CD14-positive monocyte (primary cell): ENCODE results near the gene QDPR. TPM values are rescaled to one million over a fixed set of nuclear protein-coding genes. Genes with fewer than 3 reads are reported as not detected.

Source experiments
- DNase-seq, 3 donors: peaks; one replicate each; pipeline ENCODE4 v3.0.0-alpha.2; 2011 to 2022
- H2AFZ ChIP-seq: 2 replicates; pipeline ENCODE4 v1.6.0; 2012; ENCODE audit warnings: mild to moderate bottlenecking, low read depth, low read length, inconsistent platforms; ENCODE audit not compliant: insufficient read depth, poor library complexity, severe bottlenecking
- H3K27ac ChIP-seq, 2 donors: 1 replicate in 1 of 2; 2 replicates in 1 of 2; pipeline ENCODE4 v1.5.1; 2012 to 2013; ENCODE audit warnings: low read length in 2 of 2, control low read depth in 1 of 2, inconsistent platforms in 1 of 2, low read depth in 1 of 2, mild to moderate bottlenecking in 1 of 2
- H3K27me3 ChIP-seq, 2 donors: one replicate each; pipeline versions ENCODE4 v1.6.0 to v1.6.1; 2011 to 2013; ENCODE audit warnings: low read length in 2 of 2; ENCODE audit not compliant: control insufficient read depth in 2 of 2, insufficient read depth in 2 of 2
- H3K36me3 ChIP-seq, 2 donors: replicated peaks in 1 of 2; 1 replicate in 1 of 2; 2 replicates in 1 of 2; pipeline versions ENCODE4 v1.5.1 to v1.6.1; 2012 to 2013; ENCODE audit warnings: low read length in 2 of 2, control low read depth in 1 of 2, inconsistent platforms in 1 of 2, mild to moderate bottlenecking in 1 of 2; ENCODE audit not compliant: insufficient read depth in 2 of 2, control insufficient read depth in 1 of 2
- H3K4me1 ChIP-seq, 2 donors: 1 replicate in 1 of 2; 2 replicates in 1 of 2; pipeline versions ENCODE4 v1.5.1 to v1.6.1; 2012 to 2013; ENCODE audit warnings: low read length in 2 of 2, control low read depth in 1 of 2, inconsistent platforms in 1 of 2, mild to moderate bottlenecking in 1 of 2, moderate library complexity in 1 of 2; ENCODE audit not compliant: insufficient read depth in 2 of 2, control insufficient read depth in 1 of 2
- H3K4me2 ChIP-seq: replicated peaks from 2 replicates; pipeline ENCODE3; 2012; ENCODE audit warnings: low read length, moderate library complexity, mild to moderate bottlenecking; ENCODE audit not compliant: poor library complexity, severe bottlenecking; ENCODE audit errors: extremely low read depth
- H3K4me3 ChIP-seq, 3 experiments: fragments of 200-600 bp in 1 of 3; sonication (generic) in 1 of 3; replicated peaks in 1 of 3; 1 replicate in 2 of 3; 2 replicates in 1 of 3; pipeline ENCODE4 v1.5.1; 2011 to 2013; ENCODE audit warnings: low read length in 3 of 3, mild to moderate bottlenecking in 3 of 3, control low read depth in 2 of 3, low read depth in 2 of 3, inconsistent platforms in 1 of 3, moderate library complexity in 1 of 3
- H3K79me2 ChIP-seq: 2 replicates; pipeline ENCODE4 v1.6.0; 2012; ENCODE audit warnings: mild to moderate bottlenecking, control low read depth, inconsistent platforms, low read length, moderate library complexity; ENCODE audit not compliant: insufficient read depth
- H3K9ac ChIP-seq: 2 replicates; pipeline ENCODE4 v1.6.0; 2017; ENCODE audit warnings: low read length, mild to moderate bottlenecking; ENCODE audit not compliant: insufficient read depth, poor library complexity, severe bottlenecking
- H3K9me3 ChIP-seq, 2 donors: replicated peaks in 1 of 2; 1 replicate in 1 of 2; 2 replicates in 1 of 2; pipeline versions ENCODE4 v1.5.1 to v1.6.1; 2012 to 2013; ENCODE audit warnings: low read length in 2 of 2, control low read depth in 1 of 2; ENCODE audit not compliant: control insufficient read depth in 1 of 2, insufficient read depth in 1 of 2
- H4K20me1 ChIP-seq: 2 replicates; pipeline ENCODE4 v1.6.0; 2012; ENCODE audit warnings: mild to moderate bottlenecking, low read length, control low read depth, moderate library complexity; ENCODE audit not compliant: insufficient read depth
- H3K27ac Mint-ChIP-seq, 7 donors: one replicate each; pipeline ENCODE4 v1.8.0; 2020; ENCODE audit warnings: mild to moderate bottlenecking in 7 of 7, mixed read lengths in 7 of 7, moderate library complexity in 6 of 7, inconsistent platforms in 2 of 7
- H3K27me3 Mint-ChIP-seq, 3 donors: one replicate each; pipeline ENCODE4 v1.8.0; 2021 to 2022; ENCODE audit warnings: low read depth in 3 of 3, mild to moderate bottlenecking in 3 of 3, mixed read lengths in 3 of 3, moderate library complexity in 3 of 3, inconsistent platforms in 1 of 3
- H3K36me3 Mint-ChIP-seq, 2 donors: one replicate each; pipeline ENCODE4 v1.8.0; 2020; ENCODE audit warnings: mixed read lengths in 2 of 2, inconsistent platforms in 1 of 2, mild to moderate bottlenecking in 1 of 2
- H3K4me1 Mint-ChIP-seq: one replicate; pipeline ENCODE4 v1.8.0; 2020; ENCODE audit warnings: mild to moderate bottlenecking, mixed read lengths
- H3K4me3 Mint-ChIP-seq, 2 donors: one replicate each; pipeline ENCODE4 v1.8.0; 2020; ENCODE audit warnings: mild to moderate bottlenecking in 2 of 2, mixed read lengths in 2 of 2, moderate library complexity in 1 of 2
- H3K9me3 Mint-ChIP-seq, 7 donors: one replicate each; pipeline ENCODE4 v1.8.0; 2020 to 2022; ENCODE audit warnings: mixed read lengths in 7 of 7, mild to moderate bottlenecking in 6 of 7, moderate library complexity in 6 of 7, inconsistent platforms in 2 of 7
- WGBS: methylation state at CpG from one replicate; pipeline ENCODE4 v1.1.5; 2013; ENCODE audit warnings: missing lambda C conversion rate; ENCODE audit not compliant: insufficient coverage; 5-methylcytosine and 5-hydroxymethylcytosine counted together
- intact Hi-C, 2 donors: fragments of 100-400 bp; cut with micrococcal nuclease; formaldehyde crosslinking; loops; one replicate each; pipeline versions ENCODE4 v1.15.0 to v1.15.1; 2023
- polyA plus RNA-seq, 3 donors: library from polyadenylated mRNA; depleted of rRNA in 1 of 3; unstranded in 2 of 3; stranded (reverse) in 1 of 3; fragments of 300-500 nt in 2 of 3; fragments of >200 nt in 1 of 3; fragmentation: Illumina TruSeq in 2 of 3; gene quantifications; 1 replicate in 2 of 3; 2 replicates in 1 of 3; pipeline ENCODE4 v1.2.3, GENCODE V29; 2012 to 2021
- TF ChIP-seq, protein P1 (sequence below): fragments of 200-600 bp; IDR thresholded peaks from one replicate; pipeline ENCODE4 v1.8.0; 2022; ENCODE audit warnings: antibody characterized with exemption, mild to moderate bottlenecking

Gene QDPR
- polyA plus RNA-seq, 3 donors = 15.8 to 31.7 (median 27.7) TPM

DNA sequence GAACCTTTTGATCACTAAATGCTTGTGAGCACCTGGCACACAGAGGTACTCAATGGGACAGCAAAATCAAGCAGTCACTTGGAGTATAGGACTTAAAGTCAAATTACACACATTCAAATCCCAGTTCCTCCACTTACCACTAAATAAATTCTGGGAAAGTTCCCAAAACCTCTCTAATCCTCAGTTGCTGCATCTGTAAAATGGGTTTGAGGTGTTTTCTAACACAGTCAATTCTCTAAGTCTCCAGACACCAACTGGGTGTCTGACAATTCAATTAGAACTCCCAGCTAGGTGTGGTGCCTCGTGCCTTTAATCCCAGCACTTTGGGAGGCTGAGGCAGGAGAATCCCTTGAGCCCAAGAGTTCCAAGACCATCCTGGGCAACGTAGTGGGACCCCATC, 19.0 kb downstream of the QDPR start:
- no peaks in the 10 kb centered on the region for H3K79me2 ChIP-seq
- TF ChIP-seq, protein P1, sequence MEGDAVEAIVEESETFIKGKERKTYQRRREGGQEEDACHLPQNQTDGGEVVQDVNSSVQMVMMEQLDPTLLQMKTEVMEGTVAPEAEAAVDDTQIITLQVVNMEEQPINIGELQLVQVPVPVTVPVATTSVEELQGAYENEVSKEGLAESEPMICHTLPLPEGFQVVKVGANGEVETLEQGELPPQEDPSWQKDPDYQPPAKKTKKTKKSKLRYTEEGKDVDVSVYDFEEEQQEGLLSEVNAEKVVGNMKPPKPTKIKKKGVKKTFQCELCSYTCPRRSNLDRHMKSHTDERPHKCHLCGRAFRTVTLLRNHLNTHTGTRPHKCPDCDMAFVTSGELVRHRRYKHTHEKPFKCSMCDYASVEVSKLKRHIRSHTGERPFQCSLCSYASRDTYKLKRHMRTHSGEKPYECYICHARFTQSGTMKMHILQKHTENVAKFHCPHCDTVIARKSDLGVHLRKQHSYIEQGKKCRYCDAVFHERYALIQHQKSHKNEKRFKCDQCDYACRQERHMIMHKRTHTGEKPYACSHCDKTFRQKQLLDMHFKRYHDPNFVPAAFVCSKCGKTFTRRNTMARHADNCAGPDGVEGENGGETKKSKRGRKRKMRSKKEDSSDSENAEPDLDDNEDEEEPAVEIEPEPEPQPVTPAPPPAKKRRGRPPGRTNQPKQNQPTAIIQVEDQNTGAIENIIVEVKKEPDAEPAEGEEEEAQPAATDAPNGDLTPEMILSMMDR = no peak
- Mint-ChIP-seq H3K4me1 (peaks cover 17% of the 10 kb centered on the region), H3K27ac (no peak overlapping the region), H3K4me3 (no peak overlapping the region), H3K9me3 (no peaks in the 10 kb centered on the region), H3K27me3 (peaks cover 0 to 2% (median 0%) of the 10 kb centered on the region in 3 donors), H3K36me3 (peaks cover 46 to 74% of the 10 kb centered on the region in 2 donors)
- DNase-seq = no peak
- H3K9ac ChIP-seq = no peak overlapping the region
- intact Hi-C loops = no loop called here
- no peak overlapping the region for H3K4me3 ChIP-seq
- peaks cover 23 to 79% of the 10 kb centered on the region in 2 donors for H3K36me3 ChIP-seq
- no peak overlapping the region for H3K4me2 ChIP-seq
- no peaks in the 10 kb centered on the region for H3K9me3 ChIP-seq
- no peaks in the 10 kb centered on the region for H4K20me1 ChIP-seq
- no peak overlapping the region for H3K27ac ChIP-seq
- H3K4me1 ChIP-seq = no peaks in the 10 kb centered on the region
- H3K27me3 ChIP-seq = no peaks in the 10 kb centered on the region
- no peak overlapping the region for H2AFZ ChIP-seq
- WGBS = 88% methylated on average over 1 of the region's 2 CpGs

DNA sequence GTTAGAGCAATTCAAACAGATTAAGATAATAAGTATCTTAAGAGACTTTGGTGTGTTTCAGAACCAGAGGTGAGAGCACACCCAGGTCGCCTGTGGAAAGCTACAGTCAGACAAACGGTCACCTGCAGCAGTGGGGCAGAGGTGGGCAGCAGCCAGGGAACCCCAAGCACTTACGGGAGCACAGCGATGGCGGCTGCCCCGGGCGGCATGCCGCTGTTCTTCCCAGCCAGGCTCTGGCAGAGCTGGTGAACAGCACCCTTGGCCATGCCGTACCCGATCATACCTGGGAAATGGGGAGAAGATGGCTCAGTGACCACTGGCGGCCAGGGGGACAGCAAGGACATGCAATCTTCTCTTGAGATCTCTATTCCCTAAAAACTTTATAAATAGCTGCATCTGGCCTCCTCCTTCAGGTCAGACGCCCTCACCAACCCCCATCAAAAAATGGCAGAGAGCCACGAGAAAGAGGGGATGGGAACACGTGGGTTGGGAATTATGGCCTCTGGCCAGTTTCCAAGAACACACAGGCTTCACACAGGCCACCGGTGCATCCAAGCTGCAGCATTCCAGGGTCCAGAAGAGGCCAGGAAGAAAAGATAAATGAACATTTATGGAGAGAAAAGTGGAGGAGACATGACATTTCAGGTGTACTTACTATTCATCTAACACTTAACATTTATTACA, 19.7 kb downstream of the QDPR start:
- Mint-ChIP-seq H3K9me3 (no peaks in the 10 kb centered on the region), H3K27me3 (peaks cover 0 to 2% (median 0%) of the 10 kb centered on the region in 3 donors), H3K36me3 (peaks cover 41 to 75% of the 10 kb centered on the region in 2 donors), H3K4me1 (peaks cover 15% of the 10 kb centered on the region), H3K27ac (no peak overlapping the region), H3K4me3 (no peak overlapping the region)
- intact Hi-C loops = no loop called here
- no peaks in the 10 kb centered on the region for H3K4me1 ChIP-seq
- H3K27ac ChIP-seq = no peak overlapping the region
- TF ChIP-seq, protein P1 = no peak
- H3K27me3 ChIP-seq = no peaks in the 10 kb centered on the region
- H2AFZ ChIP-seq = no peak overlapping the region
- H3K36me3 ChIP-seq = peaks cover 23 to 75% of the 10 kb centered on the region in 2 donors
- H3K9ac ChIP-seq = no peak overlapping the region
- 99% methylated on average over 8 of the region's 15 CpGs for whole genome bisulfite sequencing
- no peaks in the 10 kb centered on the region for H4K20me1 ChIP-seq
- no peak for DNase-seq
- no peak overlapping the region for H3K4me2 ChIP-seq
- H3K4me3 ChIP-seq = no peak overlapping the region
- no peaks in the 10 kb centered on the region for H3K79me2 ChIP-seq
- no peaks in the 10 kb centered on the region for H3K9me3 ChIP-seq
